SK-N-SH (cell line): ENCODE data around the gene SLC25A26.

Experiments used
- EP300 ChIP-seq, 2 experiments: IDR thresholded peaks; 2 replicates each; pipeline versions ENCODE4 v1.4.0 to v1.6.1; 2012; ENCODE audit warnings: borderline replicate concordance in 1 of 2, low read depth in 1 of 2, low read length in 1 of 2
- EZH2phosphoT487 ChIP-seq: fragments of 200-600 bp; sonication (generic); IDR thresholded peaks from 2 replicates; pipeline ENCODE4 v1.6.1; 2017; ENCODE audit warnings: low read depth, mixed run types, mild to moderate bottlenecking, antibody characterized with exemption, moderate library complexity, borderline replicate concordance
- MEF2A ChIP-seq: IDR thresholded peaks from 2 replicates; pipeline ENCODE4 v1.4.0; 2012; ENCODE audit warnings: low read depth, borderline replicate concordance
- SIN3A ChIP-seq: IDR thresholded peaks from 2 replicates; pipeline ENCODE4 v1.6.1; 2012; ENCODE audit warnings: low read depth, mild to moderate bottlenecking, low read length, moderate library complexity, borderline replicate concordance
- YY1 ChIP-seq: IDR thresholded peaks from 2 replicates; pipeline ENCODE4 v1.4.0; 2012; ENCODE audit warnings: low read depth, mild to moderate bottlenecking
- TF ChIP-seq, protein P1 (sequence below): IDR thresholded peaks from 2 replicates; pipeline ENCODE4 v1.6.1; 2012; ENCODE audit warnings: mild to moderate bottlenecking, low read depth, low read length, moderate library complexity
- TF ChIP-seq, protein P2 (sequence below): fragments of 200-600 bp; sonication (generic); IDR thresholded peaks from 2 replicates; pipeline ENCODE4 v1.6.1; 2017; ENCODE audit warnings: antibody characterized with exemption, mild to moderate bottlenecking, moderate library complexity
- TF ChIP-seq, protein P3 (sequence below): IDR thresholded peaks from 2 replicates; pipeline ENCODE4 v1.4.0; 2012; ENCODE audit warnings: low read depth, borderline replicate concordance

DNA sequence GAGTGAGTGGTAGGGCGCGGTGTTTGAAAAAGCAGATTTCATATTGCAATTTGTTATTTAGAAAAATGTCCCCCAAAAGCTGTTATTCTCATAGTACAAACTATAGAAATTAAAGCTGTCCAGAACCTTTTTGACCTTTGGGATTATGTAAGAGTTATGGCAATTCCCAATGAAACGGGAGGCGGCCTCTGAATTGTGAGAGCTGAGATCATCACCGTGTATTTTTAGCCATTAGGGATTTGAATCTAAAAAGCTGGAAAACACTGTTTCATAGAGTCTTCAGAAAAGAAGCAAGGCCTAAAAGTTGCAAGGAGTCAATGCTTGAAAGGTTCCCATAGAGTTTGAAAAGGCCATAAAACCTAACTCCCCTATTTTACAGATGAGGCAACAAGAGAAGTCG lies 38.6 kb upstream of the SLC25A26 start:
- no peak for TF ChIP-seq MEF2A
- TF ChIP-seq, protein P1, sequence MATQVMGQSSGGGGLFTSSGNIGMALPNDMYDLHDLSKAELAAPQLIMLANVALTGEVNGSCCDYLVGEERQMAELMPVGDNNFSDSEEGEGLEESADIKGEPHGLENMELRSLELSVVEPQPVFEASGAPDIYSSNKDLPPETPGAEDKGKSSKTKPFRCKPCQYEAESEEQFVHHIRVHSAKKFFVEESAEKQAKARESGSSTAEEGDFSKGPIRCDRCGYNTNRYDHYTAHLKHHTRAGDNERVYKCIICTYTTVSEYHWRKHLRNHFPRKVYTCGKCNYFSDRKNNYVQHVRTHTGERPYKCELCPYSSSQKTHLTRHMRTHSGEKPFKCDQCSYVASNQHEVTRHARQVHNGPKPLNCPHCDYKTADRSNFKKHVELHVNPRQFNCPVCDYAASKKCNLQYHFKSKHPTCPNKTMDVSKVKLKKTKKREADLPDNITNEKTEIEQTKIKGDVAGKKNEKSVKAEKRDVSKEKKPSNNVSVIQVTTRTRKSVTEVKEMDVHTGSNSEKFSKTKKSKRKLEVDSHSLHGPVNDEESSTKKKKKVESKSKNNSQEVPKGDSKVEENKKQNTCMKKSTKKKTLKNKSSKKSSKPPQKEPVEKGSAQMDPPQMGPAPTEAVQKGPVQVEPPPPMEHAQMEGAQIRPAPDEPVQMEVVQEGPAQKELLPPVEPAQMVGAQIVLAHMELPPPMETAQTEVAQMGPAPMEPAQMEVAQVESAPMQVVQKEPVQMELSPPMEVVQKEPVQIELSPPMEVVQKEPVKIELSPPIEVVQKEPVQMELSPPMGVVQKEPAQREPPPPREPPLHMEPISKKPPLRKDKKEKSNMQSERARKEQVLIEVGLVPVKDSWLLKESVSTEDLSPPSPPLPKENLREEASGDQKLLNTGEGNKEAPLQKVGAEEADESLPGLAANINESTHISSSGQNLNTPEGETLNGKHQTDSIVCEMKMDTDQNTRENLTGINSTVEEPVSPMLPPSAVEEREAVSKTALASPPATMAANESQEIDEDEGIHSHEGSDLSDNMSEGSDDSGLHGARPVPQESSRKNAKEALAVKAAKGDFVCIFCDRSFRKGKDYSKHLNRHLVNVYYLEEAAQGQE: no peak
- no peak for TF ChIP-seq YY1
- no peak for TF ChIP-seq EP300 (IDR thresholded peaks at IDR 0.05; ENCODE audit: borderline replicate concordance in 1 of 2, low read depth in 1 of 2, low read length in 1 of 2)
- TF ChIP-seq EZH2phosphoT487: no peak
- TF ChIP-seq, protein P2, sequence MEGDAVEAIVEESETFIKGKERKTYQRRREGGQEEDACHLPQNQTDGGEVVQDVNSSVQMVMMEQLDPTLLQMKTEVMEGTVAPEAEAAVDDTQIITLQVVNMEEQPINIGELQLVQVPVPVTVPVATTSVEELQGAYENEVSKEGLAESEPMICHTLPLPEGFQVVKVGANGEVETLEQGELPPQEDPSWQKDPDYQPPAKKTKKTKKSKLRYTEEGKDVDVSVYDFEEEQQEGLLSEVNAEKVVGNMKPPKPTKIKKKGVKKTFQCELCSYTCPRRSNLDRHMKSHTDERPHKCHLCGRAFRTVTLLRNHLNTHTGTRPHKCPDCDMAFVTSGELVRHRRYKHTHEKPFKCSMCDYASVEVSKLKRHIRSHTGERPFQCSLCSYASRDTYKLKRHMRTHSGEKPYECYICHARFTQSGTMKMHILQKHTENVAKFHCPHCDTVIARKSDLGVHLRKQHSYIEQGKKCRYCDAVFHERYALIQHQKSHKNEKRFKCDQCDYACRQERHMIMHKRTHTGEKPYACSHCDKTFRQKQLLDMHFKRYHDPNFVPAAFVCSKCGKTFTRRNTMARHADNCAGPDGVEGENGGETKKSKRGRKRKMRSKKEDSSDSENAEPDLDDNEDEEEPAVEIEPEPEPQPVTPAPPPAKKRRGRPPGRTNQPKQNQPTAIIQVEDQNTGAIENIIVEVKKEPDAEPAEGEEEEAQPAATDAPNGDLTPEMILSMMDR: no peak
- TF ChIP-seq, protein P3, sequence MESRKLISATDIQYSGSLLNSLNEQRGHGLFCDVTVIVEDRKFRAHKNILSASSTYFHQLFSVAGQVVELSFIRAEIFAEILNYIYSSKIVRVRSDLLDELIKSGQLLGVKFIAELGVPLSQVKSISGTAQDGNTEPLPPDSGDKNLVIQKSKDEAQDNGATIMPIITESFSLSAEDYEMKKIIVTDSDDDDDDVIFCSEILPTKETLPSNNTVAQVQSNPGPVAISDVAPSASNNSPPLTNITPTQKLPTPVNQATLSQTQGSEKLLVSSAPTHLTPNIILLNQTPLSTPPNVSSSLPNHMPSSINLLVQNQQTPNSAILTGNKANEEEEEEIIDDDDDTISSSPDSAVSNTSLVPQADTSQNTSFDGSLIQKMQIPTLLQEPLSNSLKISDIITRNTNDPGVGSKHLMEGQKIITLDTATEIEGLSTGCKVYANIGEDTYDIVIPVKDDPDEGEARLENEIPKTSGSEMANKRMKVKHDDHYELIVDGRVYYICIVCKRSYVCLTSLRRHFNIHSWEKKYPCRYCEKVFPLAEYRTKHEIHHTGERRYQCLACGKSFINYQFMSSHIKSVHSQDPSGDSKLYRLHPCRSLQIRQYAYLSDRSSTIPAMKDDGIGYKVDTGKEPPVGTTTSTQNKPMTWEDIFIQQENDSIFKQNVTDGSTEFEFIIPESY: no peak
- TF ChIP-seq SIN3A: no peak
